HepG2 (cell line): ENCODE data around the gene ST8SIA6.

Experiments used
- AHDC1 ChIP-seq: sonication (generic); formaldehyde crosslinking; IDR thresholded peaks from 2 replicates; pipeline ENCODE4 v1.5.1; 2020; ENCODE audit warnings: mild to moderate bottlenecking, missing genetic modification reagents, borderline replicate concordance
- ARID4A ChIP-seq: sonication (generic); formaldehyde crosslinking; IDR thresholded peaks from 2 replicates; pipeline ENCODE4 v1.5.0; 2020; ENCODE audit warnings: mild to moderate bottlenecking, missing genetic modification reagents, borderline replicate concordance
- ATF5 ChIP-seq: sonication (generic); formaldehyde crosslinking; IDR thresholded peaks from 2 replicates; pipeline ENCODE4 v1.4.0; 2020; ENCODE audit warnings: mild to moderate bottlenecking, low read depth, missing genetic modification reagents
- CTCF ChIP-seq: sonication (generic); formaldehyde crosslinking; IDR thresholded peaks from 2 replicates; pipeline ENCODE4 v1.5.0; 2020; ENCODE audit warnings: mild to moderate bottlenecking, missing genetic modification reagents, moderate library complexity
- ETV5 ChIP-seq: IDR thresholded peaks from 2 replicates; pipeline ENCODE4 v1.6.1; 2018; ENCODE audit warnings: missing biosample characterization, missing genetic modification reagents, inconsistent platforms, borderline replicate concordance
- HNRNPLL ChIP-seq: fragments of 200-400 bp; formaldehyde crosslinking; IDR thresholded peaks from 2 replicates; pipeline ENCODE4 v1.6.1; 2017; ENCODE audit warnings: mild to moderate bottlenecking, low read depth, low read length; ENCODE audit not compliant: poor library complexity, severe bottlenecking
- MYC ChIP-seq: sonication (generic); formaldehyde crosslinking; IDR thresholded peaks from 2 replicates; pipeline ENCODE4 v1.9.0; 2021; ENCODE audit warnings: missing genetic modification reagents, borderline replicate concordance
- POLR2A ChIP-seq, 2 experiments: IDR thresholded peaks; 2 replicates each; pipeline ENCODE4 v1.6.1; 2011; ENCODE audit warnings: low read depth in 2 of 2, low read length in 2 of 2, mild to moderate bottlenecking in 1 of 2, moderate library complexity in 1 of 2; ENCODE audit not compliant: insufficient read depth in 1 of 2
- ZNF253 ChIP-seq: sonication (generic); formaldehyde crosslinking; IDR thresholded peaks from 2 replicates; pipeline ENCODE4 v1.8.0; 2022; ENCODE audit warnings: mild to moderate bottlenecking, missing genetic modification reagents, borderline replicate concordance

- TF ChIP-seq ZNF253 (CRISPR knock-in tag) (no peak), ETV5 (CRISPR knock-in tag) (no peak), AHDC1 (CRISPR knock-in tag) (no peak), CTCF (CRISPR knock-in tag) (no peak), MYC (no peak), ARID4A (CRISPR knock-in tag) (no peak), HNRNPLL (no peak), ATF5 (CRISPR knock-in tag) (no peak), POLR2A (IDR thresholded peaks at IDR 0.05; ENCODE audit: insufficient read depth in 1 of 2, low read depth in 2 of 2, low read length in 2 of 2) (no peak)
Measured at GRCh38 chr10:17460756-17461155, 6.4 kb upstream of the ST8SIA6 start.
